Neuronal stem cell (in vitro differentiated cells): ENCODE data around the gene OTOP2.

ENCODE experiments used
- DNase-seq: peaks from one replicate; pipeline ENCODE4 v3.0.0-alpha.2; 2013; ENCODE audit warnings: low spot score
- H2AFZ ChIP-seq: one replicate; pipeline ENCODE4 v1.6.1; 2013; ENCODE audit warnings: mild to moderate bottlenecking, low read length, inconsistent platforms
- H2AK5ac ChIP-seq: 2 replicates; pipeline ENCODE4 v1.6.1; 2013; ENCODE audit warnings: low read depth, mild to moderate bottlenecking, inconsistent platforms, low read length, moderate library complexity, mixed read lengths
- H2BK120ac ChIP-seq: 2 replicates; pipeline ENCODE4 v1.6.1; 2013; ENCODE audit warnings: low read depth, mild to moderate bottlenecking, inconsistent platforms, low read length, moderate library complexity, mixed read lengths
- H2BK12ac ChIP-seq: one replicate; pipeline ENCODE4 v1.6.1; 2013; ENCODE audit warnings: low read length, inconsistent platforms
- H2BK15ac ChIP-seq: 2 replicates; pipeline ENCODE4 v1.6.1; 2013; ENCODE audit warnings: mild to moderate bottlenecking, low read length, inconsistent platforms, mixed read lengths
- H2BK5ac ChIP-seq: one replicate; pipeline ENCODE4 v1.6.1; 2013; ENCODE audit warnings: inconsistent platforms, mild to moderate bottlenecking, low read length, moderate library complexity
- H3K14ac ChIP-seq: one replicate; pipeline ENCODE4 v1.6.1; 2013; ENCODE audit warnings: low read length, inconsistent platforms
- H3K18ac ChIP-seq: 2 replicates; pipeline ENCODE4 v1.6.1; 2013; ENCODE audit warnings: low read length, inconsistent platforms
- H3K23ac ChIP-seq: 2 replicates; pipeline ENCODE4 v1.6.1; 2013; ENCODE audit warnings: low read depth, mild to moderate bottlenecking, mixed read lengths, low read length, inconsistent platforms; ENCODE audit not compliant: poor library complexity
- H3K27ac ChIP-seq: replicated peaks from 3 replicates; pipeline ENCODE4 v1.5.1; 2013; ENCODE audit warnings: low read length, inconsistent platforms
- H3K27me3 ChIP-seq, 3 experiments: 2 replicates each; pipeline ENCODE4 v1.6.1; 2013; ENCODE audit warnings: low read length in 3 of 3, mild to moderate bottlenecking in 2 of 3, inconsistent platforms in 1 of 3, low read depth in 1 of 3, mixed read lengths in 1 of 3, moderate library complexity in 1 of 3; ENCODE audit not compliant: control insufficient read depth in 3 of 3, insufficient read depth in 3 of 3
- H3K36me3 ChIP-seq, 2 donors: replicated peaks in 1 of 2; 2 replicates each; pipeline ENCODE4 v1.6.1; 2013; ENCODE audit warnings: low read length in 2 of 2; ENCODE audit not compliant: control insufficient read depth in 2 of 2, insufficient read depth in 2 of 2
- H3K4ac ChIP-seq: 2 replicates; pipeline ENCODE4 v1.6.1; 2013; ENCODE audit warnings: inconsistent platforms, mild to moderate bottlenecking, low read length, moderate library complexity
- H3K4me1 ChIP-seq, 2 donors: 1 replicate in 1 of 2; 2 replicates in 1 of 2; pipeline ENCODE4 v1.6.1; 2013; ENCODE audit warnings: low read length in 2 of 2, low read depth in 1 of 2; ENCODE audit not compliant: control insufficient read depth in 2 of 2, insufficient read depth in 1 of 2
- H3K4me2 ChIP-seq: one replicate; pipeline ENCODE4 v1.6.1; 2013; ENCODE audit warnings: mild to moderate bottlenecking, low read length, inconsistent platforms; ENCODE audit not compliant: insufficient read depth, poor library complexity, severe bottlenecking
- H3K4me3 ChIP-seq, 2 donors: 2 replicates each; pipeline ENCODE4 v1.5.1; 2013; ENCODE audit warnings: low read length in 2 of 2, mild to moderate bottlenecking in 2 of 2, inconsistent platforms in 1 of 2, moderate library complexity in 1 of 2
- H3K79me1 ChIP-seq: one replicate; pipeline ENCODE4 v1.6.1; 2013; ENCODE audit warnings: low read depth, mild to moderate bottlenecking, inconsistent platforms, low read length, moderate library complexity
- H3K9ac ChIP-seq: one replicate; pipeline ENCODE4 v1.6.1; 2013; ENCODE audit warnings: mild to moderate bottlenecking, low read depth, low read length, inconsistent platforms; ENCODE audit not compliant: poor library complexity
- H3K9me3 ChIP-seq, 2 donors: replicated peaks in 1 of 2; 2 replicates each; pipeline versions ENCODE3 to v1.6.1; 2013; ENCODE audit warnings: low read length in 2 of 2, mild to moderate bottlenecking in 2 of 2, inconsistent platforms in 1 of 2, low read depth in 1 of 2, mixed read lengths in 1 of 2, moderate library complexity in 1 of 2; ENCODE audit not compliant: control insufficient read depth in 2 of 2, insufficient read depth in 1 of 2
- H4K8ac ChIP-seq: one replicate; pipeline ENCODE4 v1.6.1; 2013; ENCODE audit warnings: low read depth, mild to moderate bottlenecking, inconsistent platforms, low read length, moderate library complexity
- H4K91ac ChIP-seq: one replicate; pipeline ENCODE4 v1.6.1; 2013; ENCODE audit warnings: low read length, low read depth, mild to moderate bottlenecking, inconsistent platforms; ENCODE audit not compliant: poor library complexity
- WGBS, 2 donors: extraction: QIAGEN DNeasy Blood & Tissue Kit; methylation state at CpG; one replicate each; pipeline ENCODE4 v1.1.7; 2013; ENCODE audit warnings: missing lambda C conversion rate in 2 of 2, mixed read lengths in 1 of 2; ENCODE audit not compliant: insufficient read length in 2 of 2, insufficient replicate concordance in 1 of 2; ENCODE audit errors: extremely low coverage in 2 of 2; 5-methylcytosine and 5-hydroxymethylcytosine counted together

The OTOP2 gene

DNA sequence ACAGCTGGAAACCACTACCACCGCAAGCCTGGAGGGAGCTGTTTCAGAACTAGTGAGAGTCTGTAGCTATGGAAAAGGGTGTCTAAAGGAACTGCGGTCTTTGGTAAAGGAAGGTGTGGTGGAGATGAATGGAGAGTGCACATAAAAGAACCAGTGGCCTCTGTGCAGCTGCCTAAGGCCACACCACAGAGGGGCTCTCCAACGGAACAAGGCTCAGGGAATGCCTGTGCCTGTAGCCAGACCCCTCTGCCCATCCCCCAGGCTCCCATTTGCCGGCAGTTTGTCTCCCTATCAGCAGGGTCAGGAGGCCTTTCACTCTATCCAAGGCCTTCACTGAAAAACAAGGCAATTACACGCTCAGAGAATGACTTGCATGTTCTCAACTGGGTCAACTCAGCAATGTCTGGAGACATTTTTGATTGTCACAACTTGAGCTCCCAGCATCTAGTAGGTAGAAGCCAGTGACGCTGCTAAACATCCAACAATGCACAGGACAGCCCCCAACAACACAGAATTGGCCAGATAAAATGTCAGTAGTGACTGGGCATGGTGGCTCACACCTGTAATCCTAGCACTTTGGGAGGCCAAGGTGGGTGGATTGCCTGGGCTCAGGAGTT lies 48.0 kb upstream of the OTOP2 start:
- Histone ChIP-seq H2BK12ac (no peak overlapping the region), H2BK120ac (no peak overlapping the region), H3K27ac (no peak overlapping the region), H3K9ac (no peak overlapping the region), H2BK15ac (no peak overlapping the region), H3K23ac (no peak overlapping the region), H4K8ac (no peak overlapping the region), H3K4me2 (no peak overlapping the region), H2AK5ac (no peak overlapping the region), H3K4me3 (no peak overlapping the region), H3K79me1 (peaks cover 4% of the 10 kb centered on the region), H4K91ac (no peak overlapping the region), H2AFZ (peak overlapping the region; percentile 58), H2BK5ac (no peak overlapping the region), H3K36me3 (peaks cover 0 to 8% of the 10 kb centered on the region in 2 donors), H3K4me1 (peaks cover 12 to 13% of the 10 kb centered on the region in 2 donors), H3K4ac (no peak overlapping the region), H3K14ac (no peak overlapping the region), H3K18ac (no peak overlapping the region), H3K9me3 (no peaks in the 10 kb centered on the region), H3K27me3 (peaks cover 0 to 47% (median 0%) of the 10 kb centered on the region in 3 experiments)
- DNase-seq, result no peak
- WGBS, 2 donors, result no CpG with 5 or more reads among the region's 6 CpGs

DNA sequence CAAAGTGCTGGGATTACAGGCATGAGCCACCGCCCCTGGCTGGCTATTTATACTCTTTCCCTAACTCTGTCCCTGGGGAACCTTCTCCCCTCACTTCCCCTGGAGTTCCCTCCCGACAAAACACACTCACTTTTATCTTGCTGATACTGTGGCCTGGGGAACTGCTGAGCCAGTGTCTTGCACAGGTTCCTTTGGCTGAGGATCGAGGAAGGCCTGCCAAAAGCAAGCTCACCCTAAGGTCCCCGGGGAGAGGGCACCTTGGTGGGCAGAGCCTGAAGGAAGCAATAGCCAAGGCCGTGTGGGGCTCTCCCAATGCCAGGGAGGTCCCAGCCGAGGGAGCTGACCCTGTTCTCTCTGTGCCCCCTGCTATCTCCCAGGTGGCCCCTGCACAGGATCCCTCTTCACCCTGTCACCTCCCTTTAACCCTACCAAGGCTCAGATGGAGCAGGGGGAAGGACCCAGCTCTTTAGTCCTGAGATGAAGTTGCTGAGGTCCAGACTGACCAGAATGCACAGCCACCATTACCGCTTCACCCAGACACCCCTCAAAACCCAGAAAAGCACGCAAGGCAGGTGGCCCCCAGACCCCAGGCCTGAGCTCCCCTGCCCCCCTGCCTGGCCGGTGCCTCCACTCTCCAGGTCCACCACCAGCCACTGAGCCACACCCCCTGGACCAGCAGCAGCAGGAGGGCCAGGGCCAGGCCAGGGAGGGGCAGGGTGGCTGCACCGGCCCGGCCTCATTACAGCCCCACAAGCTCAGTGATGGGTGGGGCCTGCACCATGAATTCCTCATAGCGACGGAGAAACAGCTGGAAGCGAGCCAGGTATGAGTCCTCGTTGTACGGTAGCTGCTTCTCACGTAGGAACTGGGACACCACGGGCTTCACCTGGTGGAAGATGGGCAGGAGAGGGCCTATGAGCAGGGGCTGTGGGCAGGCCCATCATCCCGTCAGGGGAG lies 46.2 kb upstream of the OTOP2 start:
- no peaks in the 10 kb centered on the region for H3K79me1 ChIP-seq
- peak overlapping the region; percentile 9 for H3K9ac ChIP-seq
- no peak overlapping the region for H3K4me2 ChIP-seq
- H3K27me3 ChIP-seq, result peaks cover 0 to 59% (median 0%) of the 10 kb centered on the region in 3 experiments
- no peak overlapping the region for H3K18ac ChIP-seq
- H3K4ac ChIP-seq, result no peak overlapping the region
- no CpG with 5 or more reads among the region's 19 CpGs for WGBS, 2 donors
- H3K36me3 ChIP-seq, result no peaks in the 10 kb centered on the region
- H2BK12ac ChIP-seq, result no peak overlapping the region
- H3K23ac ChIP-seq, result peak overlapping the region; percentile 34
- H3K14ac ChIP-seq, result no peak overlapping the region
- H3K4me3 ChIP-seq, result no peak overlapping the region
- peaks cover 4 to 8% of the 10 kb centered on the region in 2 donors for H3K4me1 ChIP-seq
- H2BK5ac ChIP-seq, result no peak overlapping the region
- H2BK15ac ChIP-seq, result peak overlapping the region; percentile 14
- no peak overlapping the region for H2BK120ac ChIP-seq
- peak overlapping the region; percentile 43 for H2AK5ac ChIP-seq
- no peak overlapping the region for H2AFZ ChIP-seq
- H3K9me3 ChIP-seq, result no peaks in the 10 kb centered on the region
- H3K27ac ChIP-seq, result no peak overlapping the region
- no peak for DNase-seq
- H4K91ac ChIP-seq, result no peak overlapping the region
- no peak overlapping the region for H4K8ac ChIP-seq

DNA sequence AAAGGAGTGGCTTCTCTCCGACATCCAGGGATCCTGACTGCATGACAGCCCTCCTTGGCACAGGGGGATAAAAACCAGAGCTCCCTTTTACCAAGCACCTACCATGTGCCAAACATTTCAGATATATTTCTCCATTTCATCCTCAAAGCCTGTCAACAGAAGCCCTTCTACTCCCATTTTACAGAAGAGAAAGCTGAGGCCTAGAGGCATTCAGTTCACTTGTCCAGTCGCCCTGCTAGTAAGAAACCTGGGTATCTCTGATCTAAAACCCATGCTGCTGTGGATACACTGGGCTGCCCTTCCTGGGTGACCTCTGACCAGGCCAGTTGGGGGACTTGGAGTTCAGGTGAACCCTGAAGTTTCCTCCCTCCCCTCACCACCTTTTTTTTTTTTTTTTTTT lies 45.4 kb upstream of the OTOP2 start:
- Histone ChIP-seq H2BK15ac (peak overlapping the region; percentile 14), H3K36me3 (no peaks in the 10 kb centered on the region), H4K8ac (no peak overlapping the region), H2BK5ac (no peak overlapping the region), H2AFZ (no peak overlapping the region), H3K9me3 (no peaks in the 10 kb centered on the region), H3K27me3 (peaks cover 0 to 65% (median 0%) of the 10 kb centered on the region in 3 experiments), H3K27ac (no peak overlapping the region), H3K4me3 (no peak overlapping the region), H3K4ac (no peak overlapping the region), H2BK12ac (no peak overlapping the region), H2BK120ac (no peak overlapping the region), H3K9ac (no peak overlapping the region), H3K4me2 (no peak overlapping the region), H3K79me1 (no peaks in the 10 kb centered on the region), H3K4me1 (peaks cover 4 to 9% of the 10 kb centered on the region in 2 donors), H3K18ac (no peak overlapping the region), H3K14ac (no peak overlapping the region), H3K23ac (no peak overlapping the region), H2AK5ac (peak overlapping the region; percentile 43), H4K91ac (no peak overlapping the region)
- no CpG with 5 or more reads among the region's 2 CpGs for WGBS, 2 donors
- DNase-seq, result no peak

- no peak overlapping the region for H3K14ac ChIP-seq
- H2BK120ac ChIP-seq, result no peak overlapping the region
- no peak overlapping the region for H2BK12ac ChIP-seq
- H3K9ac ChIP-seq, result no peak overlapping the region
- no peak overlapping the region for H3K4ac ChIP-seq
- no peaks in the 10 kb centered on the region for H3K9me3 ChIP-seq
- no peak overlapping the region for H2BK5ac ChIP-seq
- no peak overlapping the region for H3K4me3 ChIP-seq
- no peak overlapping the region for H4K8ac ChIP-seq
- no peak overlapping the region for H2AFZ ChIP-seq
- peaks cover 0 to 69% (median 0%) of the 10 kb centered on the region in 3 experiments for H3K27me3 ChIP-seq
- no peak overlapping the region for H2BK15ac ChIP-seq
- no peak overlapping the region for H3K23ac ChIP-seq
- peaks cover 0 to 7% of the 10 kb centered on the region in 2 donors for H3K4me1 ChIP-seq
- H3K18ac ChIP-seq, result no peak overlapping the region
- DNase-seq, result no peak
- no peak overlapping the region for H3K27ac ChIP-seq
- H2AK5ac ChIP-seq, result no peak overlapping the region
- WGBS, 2 donors, result no CpG with 5 or more reads among the region's 16 CpGs
- H4K91ac ChIP-seq, result no peak overlapping the region
- H3K79me1 ChIP-seq, result no peaks in the 10 kb centered on the region
- no peaks in the 10 kb centered on the region for H3K36me3 ChIP-seq
- no peak overlapping the region for H3K4me2 ChIP-seq
These were observed 44.8 kb upstream of the OTOP2 start for GRCh38 chr17:74879308-74879707.
